HEK293 (cell line): Measurements from ENCODE around the gene SLC7A10.
A peak's percentile ranks its signal among the peaks of the same experiment; 100 is the strongest.

Source experiments
- SCRT1 ChIP-seq: fragments of 450-650 bp; formaldehyde crosslinking; IDR thresholded peaks from 2 replicates; pipeline ENCODE4 v1.5.1; 2016; ENCODE audit warnings: missing biosample characterization, missing genetic modification characterization, borderline replicate concordance
- SETDB1 ChIP-seq: IDR thresholded peaks from one replicate; pipeline ENCODE4 v1.6.1; 2017; ENCODE audit warnings: mild to moderate bottlenecking, low read length, moderate library complexity, mixed read lengths; ENCODE audit not compliant: insufficient read length
- SP2 ChIP-seq: fragments of 450-650 bp; formaldehyde crosslinking; IDR thresholded peaks from 2 replicates; pipeline ENCODE4 v1.5.1; 2016; ENCODE audit warnings: missing biosample characterization, missing genetic modification characterization
- ZNF211 ChIP-seq: fragments of 450-650 bp; formaldehyde crosslinking; IDR thresholded peaks from 2 replicates; pipeline ENCODE4 v1.5.1; 2016; ENCODE audit warnings: low read depth, missing biosample characterization, missing genetic modification characterization
- ZNF239 ChIP-seq: fragments of 450-650 bp; formaldehyde crosslinking; IDR thresholded peaks from 2 replicates; pipeline ENCODE4 v1.5.1; 2016; ENCODE audit warnings: missing biosample characterization, missing genetic modification characterization
- ZNF274 ChIP-seq, 2 experiments: fragments of 200-500 bp in 1 of 2; fragments of 450-650 bp in 1 of 2; sonication (Bioruptor generic) in 1 of 2; formaldehyde crosslinking in 1 of 2; IDR thresholded peaks; 2 replicates each; pipeline versions ENCODE4 v1.5.1 to v1.6.1; 2014 to 2016; ENCODE audit warnings: borderline replicate concordance in 1 of 2, inconsistent platforms in 1 of 2, low read length in 1 of 2, missing biosample characterization in 1 of 2, missing genetic modification characterization in 1 of 2
- TF ChIP-seq, protein P1 (sequence below): fragments of 450-650 bp; formaldehyde crosslinking; IDR thresholded peaks from 2 replicates; pipeline ENCODE4 v1.5.1; 2016; ENCODE audit warnings: missing biosample characterization, missing genetic modification characterization
- TF ChIP-seq, protein P2 (sequence below): fragments of 450-650 bp; formaldehyde crosslinking; IDR thresholded peaks from 2 replicates; pipeline ENCODE4 v1.5.1; 2016; ENCODE audit warnings: missing biosample characterization, missing genetic modification characterization

DNA sequence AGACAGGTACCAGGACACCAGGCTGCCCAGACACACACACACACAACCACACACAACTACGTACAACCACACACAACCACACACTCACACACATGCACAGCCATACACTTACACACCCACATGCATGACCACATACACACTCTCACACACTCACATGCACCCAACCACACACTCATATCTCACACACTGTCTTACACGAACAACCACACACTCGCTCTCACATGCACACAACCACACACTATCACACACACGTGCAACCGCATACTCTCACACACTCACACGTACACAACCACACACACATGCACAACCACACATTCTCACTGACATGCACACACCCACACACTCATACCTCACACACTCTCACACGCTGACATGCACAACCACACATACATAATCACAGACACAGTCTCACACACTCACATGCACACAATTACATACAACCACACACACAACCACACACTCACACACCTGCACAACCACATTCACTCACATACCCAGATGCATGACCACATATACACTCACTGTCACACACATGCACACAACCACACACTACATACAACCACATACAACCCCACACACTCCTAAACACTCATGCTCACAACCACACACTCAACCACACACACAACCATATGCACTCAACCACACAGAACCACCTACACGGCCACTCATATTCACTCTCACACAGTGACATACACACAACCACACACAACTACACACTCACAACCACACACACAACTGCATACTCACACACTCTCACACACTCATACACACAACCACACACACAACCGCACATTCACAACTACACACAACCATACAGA, 7.6 kb upstream of the SLC7A10 start:
- TF ChIP-seq ZNF239 (tag by site-specific recombination) (peak; percentile 18; the same call in 1 of the 2 replicates), ZNF211 (tag by site-specific recombination) (no peak; the same call in 1 of the 2 replicates), ZNF274 (IDR thresholded peaks at IDR 0.05; ENCODE audit: low read length) (no peak), ZNF274 (tag by site-specific recombination; IDR thresholded peaks at IDR 0.05; ENCODE audit: borderline replicate concordance) (0 out of 2 replicates have a peak, but pooled peaks have one; percentile 63), SP2 (tag by site-specific recombination) (no peak), SETDB1 (no peak), SCRT1 (tag by site-specific recombination) (no peak)
- TF ChIP-seq, protein P1, sequence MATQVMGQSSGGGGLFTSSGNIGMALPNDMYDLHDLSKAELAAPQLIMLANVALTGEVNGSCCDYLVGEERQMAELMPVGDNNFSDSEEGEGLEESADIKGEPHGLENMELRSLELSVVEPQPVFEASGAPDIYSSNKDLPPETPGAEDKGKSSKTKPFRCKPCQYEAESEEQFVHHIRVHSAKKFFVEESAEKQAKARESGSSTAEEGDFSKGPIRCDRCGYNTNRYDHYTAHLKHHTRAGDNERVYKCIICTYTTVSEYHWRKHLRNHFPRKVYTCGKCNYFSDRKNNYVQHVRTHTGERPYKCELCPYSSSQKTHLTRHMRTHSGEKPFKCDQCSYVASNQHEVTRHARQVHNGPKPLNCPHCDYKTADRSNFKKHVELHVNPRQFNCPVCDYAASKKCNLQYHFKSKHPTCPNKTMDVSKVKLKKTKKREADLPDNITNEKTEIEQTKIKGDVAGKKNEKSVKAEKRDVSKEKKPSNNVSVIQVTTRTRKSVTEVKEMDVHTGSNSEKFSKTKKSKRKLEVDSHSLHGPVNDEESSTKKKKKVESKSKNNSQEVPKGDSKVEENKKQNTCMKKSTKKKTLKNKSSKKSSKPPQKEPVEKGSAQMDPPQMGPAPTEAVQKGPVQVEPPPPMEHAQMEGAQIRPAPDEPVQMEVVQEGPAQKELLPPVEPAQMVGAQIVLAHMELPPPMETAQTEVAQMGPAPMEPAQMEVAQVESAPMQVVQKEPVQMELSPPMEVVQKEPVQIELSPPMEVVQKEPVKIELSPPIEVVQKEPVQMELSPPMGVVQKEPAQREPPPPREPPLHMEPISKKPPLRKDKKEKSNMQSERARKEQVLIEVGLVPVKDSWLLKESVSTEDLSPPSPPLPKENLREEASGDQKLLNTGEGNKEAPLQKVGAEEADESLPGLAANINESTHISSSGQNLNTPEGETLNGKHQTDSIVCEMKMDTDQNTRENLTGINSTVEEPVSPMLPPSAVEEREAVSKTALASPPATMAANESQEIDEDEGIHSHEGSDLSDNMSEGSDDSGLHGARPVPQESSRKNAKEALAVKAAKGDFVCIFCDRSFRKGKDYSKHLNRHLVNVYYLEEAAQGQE (tag by site-specific recombination): no peak
- TF ChIP-seq, protein P2, sequence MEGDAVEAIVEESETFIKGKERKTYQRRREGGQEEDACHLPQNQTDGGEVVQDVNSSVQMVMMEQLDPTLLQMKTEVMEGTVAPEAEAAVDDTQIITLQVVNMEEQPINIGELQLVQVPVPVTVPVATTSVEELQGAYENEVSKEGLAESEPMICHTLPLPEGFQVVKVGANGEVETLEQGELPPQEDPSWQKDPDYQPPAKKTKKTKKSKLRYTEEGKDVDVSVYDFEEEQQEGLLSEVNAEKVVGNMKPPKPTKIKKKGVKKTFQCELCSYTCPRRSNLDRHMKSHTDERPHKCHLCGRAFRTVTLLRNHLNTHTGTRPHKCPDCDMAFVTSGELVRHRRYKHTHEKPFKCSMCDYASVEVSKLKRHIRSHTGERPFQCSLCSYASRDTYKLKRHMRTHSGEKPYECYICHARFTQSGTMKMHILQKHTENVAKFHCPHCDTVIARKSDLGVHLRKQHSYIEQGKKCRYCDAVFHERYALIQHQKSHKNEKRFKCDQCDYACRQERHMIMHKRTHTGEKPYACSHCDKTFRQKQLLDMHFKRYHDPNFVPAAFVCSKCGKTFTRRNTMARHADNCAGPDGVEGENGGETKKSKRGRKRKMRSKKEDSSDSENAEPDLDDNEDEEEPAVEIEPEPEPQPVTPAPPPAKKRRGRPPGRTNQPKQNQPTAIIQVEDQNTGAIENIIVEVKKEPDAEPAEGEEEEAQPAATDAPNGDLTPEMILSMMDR (tag by site-specific recombination): no peak
